HepG2 (cell line): ENCODE results near the gene PARP2. TPM values are rescaled to one million over a fixed set of nuclear protein-coding genes. Genes with fewer than 3 reads are reported as not detected.

Experiments used
- CEBPG ChIP-seq: IDR thresholded peaks from 2 replicates; pipeline ENCODE4 v1.6.1; 2016
- GLI4 ChIP-seq: sonication (generic); formaldehyde crosslinking; IDR thresholded peaks from 2 replicates; pipeline ENCODE4 v1.5.1; 2020; ENCODE audit warnings: missing genetic modification reagents, mild to moderate bottlenecking, moderate library complexity, borderline replicate concordance
- HNF4G ChIP-seq, 2 experiments: sonication (generic) in 1 of 2; formaldehyde crosslinking in 1 of 2; IDR thresholded peaks; 2 replicates each; pipeline versions ENCODE4 v1.4.0 to v1.6.1; 2011 to 2020; ENCODE audit warnings: borderline replicate concordance in 2 of 2, low read depth in 2 of 2, mild to moderate bottlenecking in 2 of 2, low read length in 1 of 2, missing genetic modification reagents in 1 of 2, moderate library complexity in 1 of 2
- KDM3A ChIP-seq: IDR thresholded peaks from 2 replicates; pipeline ENCODE4 v1.6.1; 2018; ENCODE audit warnings: low read depth, missing compliant biosample characterization
- MYNN ChIP-seq: sonication (generic); formaldehyde crosslinking; IDR thresholded peaks from 2 replicates; pipeline ENCODE4 v1.4.0; 2020; ENCODE audit warnings: mild to moderate bottlenecking, low read depth, missing genetic modification reagents
- PRDM10 ChIP-seq: sonication (generic); formaldehyde crosslinking; IDR thresholded peaks from 2 replicates; pipeline ENCODE4 v1.4.0; 2020; ENCODE audit warnings: low read depth, missing genetic modification reagents
- RARG ChIP-seq: sonication (generic); formaldehyde crosslinking; IDR thresholded peaks from 2 replicates; pipeline ENCODE4 v1.4.0; 2020; ENCODE audit warnings: low read depth, mild to moderate bottlenecking, missing genetic modification reagents
- ZFP82 ChIP-seq: sonication (generic); formaldehyde crosslinking; IDR thresholded peaks from 2 replicates; pipeline ENCODE4 v1.5.1; 2020; ENCODE audit warnings: mild to moderate bottlenecking, missing genetic modification reagents, borderline replicate concordance
- ZNF24 ChIP-seq: fragments of 450-650 bp; IDR thresholded peaks from 2 replicates; pipeline ENCODE4 v1.6.1; 2017; ENCODE audit warnings: antibody characterized with exemption, mild to moderate bottlenecking
- ZNF33B ChIP-seq: sonication (generic); formaldehyde crosslinking; IDR thresholded peaks from 2 replicates; pipeline ENCODE4 v1.5.1; 2020; ENCODE audit warnings: mild to moderate bottlenecking, missing genetic modification reagents
- ZNF34 ChIP-seq: sonication (generic); formaldehyde crosslinking; IDR thresholded peaks from 2 replicates; pipeline ENCODE4 v1.4.0; 2020; ENCODE audit warnings: mild to moderate bottlenecking, missing genetic modification reagents, borderline replicate concordance
- ZNF44 ChIP-seq: sonication (generic); formaldehyde crosslinking; IDR thresholded peaks from 2 replicates; pipeline ENCODE4 v1.5.1; 2020; ENCODE audit warnings: mild to moderate bottlenecking, missing genetic modification reagents
- ZNF597 ChIP-seq: sonication (generic); formaldehyde crosslinking; IDR thresholded peaks from 2 replicates; pipeline ENCODE4 v1.5.0; 2020; ENCODE audit warnings: missing genetic modification reagents
- ZNF605 ChIP-seq: sonication (generic); formaldehyde crosslinking; IDR thresholded peaks from 2 replicates; pipeline ENCODE4 v1.8.0; 2022; ENCODE audit warnings: mild to moderate bottlenecking, missing genetic modification reagents
- ZNF629 ChIP-seq: sonication (generic); formaldehyde crosslinking; conservative IDR thresholded peaks from 2 replicates; pipeline ENCODE4 v1.5.0; 2020; ENCODE audit warnings: missing genetic modification reagents
- polyA plus RNA-seq, 8 experiments: library from polyadenylated mRNA; depleted of rRNA in 3 of 8; stranded (reverse) in 7 of 8; unstranded in 1 of 8; fragments of >200 nt; fragmentation: Illumina TruSeq in 4 of 8; extraction: Trizol in 4 of 8; gene quantifications; 2 replicates each; pipeline versions ENCODE4 v1.2.1 to v1.2.3, GENCODE V29; 2011 to 2016; ENCODE audit warnings: low read depth in 4 of 8, missing spikeins in 1 of 8, mixed read lengths in 1 of 8; ENCODE audit not compliant: insufficient read depth in 1 of 8
- total RNA-seq, 5 experiments: library from RNA; depleted of rRNA; stranded (reverse); fragments of >200 nt; fragmentation: Illumina TruSeq; extraction: Trizol; gene quantifications; 2 replicates each; pipeline ENCODE4 v1.2.3, GENCODE V29; 2016; ENCODE audit warnings: low read depth in 1 of 5

The PARP2 gene
- total and polyA plus RNA-seq, 2 of the 13 experiments (the other 11 are each of a cell fraction or from before 2014, with no cell fraction given), result 37.3 to 38.4 TPM

GRCh38 chr14:20332788-20333493, 10.5 kb upstream of the PARP2 start, which contains the start of gene CCNB1IP1 (continued):
- TF ChIP-seq MYNN (no peak), ZNF605 (CRISPR knock-in tag) (peak; percentile 79), KDM3A (CRISPR knock-in tag) (no peak), RARG (no peak), ZFP82 (no peak), CEBPG (CRISPR knock-in tag) (peak; percentile 88), ZNF33B (peak; percentile 31; the same call in 1 of the 2 replicates), ZNF24 (no peak), ZNF629 (CRISPR knock-in tag) (no peak), HNF4G (IDR thresholded peaks at IDR 0.05; ENCODE audit: borderline replicate concordance, low read depth, low read length) (no peak), HNF4G (CRISPR knock-in tag; IDR thresholded peaks at IDR 0.05; ENCODE audit: borderline replicate concordance, low read depth) (no peak), PRDM10 (no peak), ZNF34 (no peak), ZNF44 (no peak), GLI4 (peak; percentile 50; the same call in 1 of the 2 replicates), ZNF597 (no peak)
- TF ChIP-seq, all 625 proteins: peak for 158
